Fibroblast of lung (primary cell): ENCODE data around the gene EXO1.

Experiments used
- CTCF ChIP-seq, 2 donors: IDR thresholded peaks in 1 of 2; conservative IDR thresholded peaks in 1 of 2; 1 replicate in 1 of 2; 2 replicates in 1 of 2; pipeline ENCODE4 v1.5.1; 2011 to 2012; ENCODE audit warnings: low read length in 2 of 2, control low read depth in 1 of 2, inconsistent platforms in 1 of 2, low read depth in 1 of 2, mild to moderate bottlenecking in 1 of 2
- EZH2 ChIP-seq: IDR thresholded peaks from 2 replicates; pipeline ENCODE4 v1.5.1; 2012; ENCODE audit warnings: low read length, control low read depth, mild to moderate bottlenecking; ENCODE audit errors: missing control alignments

- TF ChIP-seq CTCF (conservative IDR thresholded peaks at IDR 0.05 in 1 of 2, IDR thresholded peaks at IDR 0.05 in 1 of 2; ENCODE audit: low read depth in 1 of 2, low read length in 2 of 2) = no peak
- no peak for TF ChIP-seq EZH2
Observed at GRCh38 chr1:241848686-241849344, 811 bp downstream of the EXO1 start.
